Measurements from ENCODE around the gene CHRNA1.

CHRNA1 gene

GRCh38 chr2:174791020-174791419 is 26.7 kb upstream of the CHRNA1 start:
- Histone ChIP-seq H3K4me3 (ENCODE audit: low read depth, low read length, poor library complexity, severe bottlenecking) (no peak overlapping the region), H3F3A (ENCODE audit: insufficient read depth, low read length) (no peaks in the 10 kb centered on the region), H3K27ac (ENCODE audit: low read depth, low read length, poor library complexity, severe bottlenecking) (no peak overlapping the region), H3K27me3 (ENCODE audit: insufficient read depth, low read length) (no peaks in the 10 kb centered on the region), H3K9ac (ENCODE audit: low read length) (no peak overlapping the region), H3K36me3 (ENCODE audit: insufficient read depth, low read length) (no peaks in the 10 kb centered on the region), H4K20me1 (ENCODE audit: insufficient read depth, low read length) (no peaks in the 10 kb centered on the region), H3K9me2 (ENCODE audit: low read depth, low read length) (no peaks in the 10 kb centered on the region), H3K9me3 (ENCODE audit: low read length) (no peaks in the 10 kb centered on the region), H3K79me2 (ENCODE audit: insufficient read depth, low read length) (no peaks in the 10 kb centered on the region), H3K4me2 (ENCODE audit: low read length) (no peak overlapping the region), H3K4me1 (ENCODE audit: insufficient read depth, low read length, severe bottlenecking) (peaks cover 21% of the 10 kb centered on the region), H2AFZ (ENCODE audit: low read length) (no peak overlapping the region)
- TF ChIP-seq EZH2 (IDR thresholded peaks at IDR 0.05; ENCODE audit: borderline replicate concordance, low read length), result no peak
- TF ChIP-seq CTCF (IDR thresholded peaks at IDR 0.05; ENCODE audit: low read length), result no peak

- Histone ChIP-seq H3K27ac (ENCODE audit: low read depth, low read length, poor library complexity, severe bottlenecking) (no peak overlapping the region), H3K4me2 (ENCODE audit: low read length) (peak overlapping the region; percentile 86), H3K4me1 (ENCODE audit: insufficient read depth, low read length, severe bottlenecking) (peaks cover 21% of the 10 kb centered on the region)
These were observed 24.7 kb upstream of the CHRNA1 start for GRCh38 chr2:174789001-174789400.

GRCh38 chr2:174788291-174788929 is 24.1 kb upstream of the CHRNA1 start:
- Histone ChIP-seq H3K79me2 (ENCODE audit: insufficient read depth, low read length) (no peaks in the 10 kb centered on the region), H3K27ac (ENCODE audit: low read depth, low read length, poor library complexity, severe bottlenecking) (no peak overlapping the region), H3F3A (ENCODE audit: insufficient read depth, low read length) (no peaks in the 10 kb centered on the region), H3K4me2 (ENCODE audit: low read length) (peak overlapping the region; percentile 86), H3K4me1 (ENCODE audit: insufficient read depth, low read length, severe bottlenecking) (peaks cover 21% of the 10 kb centered on the region), H2AFZ (ENCODE audit: low read length) (peak overlapping the region; percentile 83), H3K4me3 (ENCODE audit: low read depth, low read length, poor library complexity, severe bottlenecking) (peak overlapping the region; percentile 62), H3K36me3 (ENCODE audit: insufficient read depth, low read length) (no peaks in the 10 kb centered on the region), H3K9me2 (ENCODE audit: low read depth, low read length) (no peaks in the 10 kb centered on the region), H3K9ac (ENCODE audit: low read length) (peak overlapping the region; percentile 55; the same call in 1 of the 2 replicates), H3K27me3 (ENCODE audit: insufficient read depth, low read length) (no peaks in the 10 kb centered on the region), H3K9me3 (ENCODE audit: low read length) (no peaks in the 10 kb centered on the region), H4K20me1 (ENCODE audit: insufficient read depth, low read length) (no peaks in the 10 kb centered on the region)
- no peak for TF ChIP-seq CTCF (IDR thresholded peaks at IDR 0.05; ENCODE audit: low read length)
- TF ChIP-seq EZH2 (IDR thresholded peaks at IDR 0.05; ENCODE audit: borderline replicate concordance, low read length), result no peak

More at GRCh38 chr2:174789001-174789400, 24.7 kb upstream of the CHRNA1 start:
- no peaks in the 10 kb centered on the region for H4K20me1 ChIP-seq (ENCODE audit: insufficient read depth, low read length)
- H3K9me2 ChIP-seq (ENCODE audit: low read depth, low read length), result no peaks in the 10 kb centered on the region
- no peaks in the 10 kb centered on the region for H3K36me3 ChIP-seq (ENCODE audit: insufficient read depth, low read length)
- peak overlapping the region; percentile 55; the same call in 1 of the 2 replicates for H3K9ac ChIP-seq (ENCODE audit: low read length)
- no peaks in the 10 kb centered on the region for H3K27me3 ChIP-seq (ENCODE audit: insufficient read depth, low read length)
- no peaks in the 10 kb centered on the region for H3F3A ChIP-seq (ENCODE audit: insufficient read depth, low read length)
- H3K79me2 ChIP-seq (ENCODE audit: insufficient read depth, low read length), result no peaks in the 10 kb centered on the region
- no peak for TF ChIP-seq CTCF (IDR thresholded peaks at IDR 0.05; ENCODE audit: low read length)
- TF ChIP-seq EZH2 (IDR thresholded peaks at IDR 0.05; ENCODE audit: borderline replicate concordance, low read length), result no peak
- H3K4me3 ChIP-seq (ENCODE audit: low read depth, low read length, poor library complexity, severe bottlenecking), result peak overlapping the region; percentile 62
- peak overlapping the region; percentile 83 for H2AFZ ChIP-seq (ENCODE audit: low read length)
- H3K9me3 ChIP-seq (ENCODE audit: low read length), result no peaks in the 10 kb centered on the region

Data from OCI-LY1 (cell line).